Mesodermal cell (in vitro differentiated cells): ENCODE measurements around the gene PRDM16.

Source experiments
- H3K27ac ChIP-seq: 2 replicates; pipeline ENCODE4 v1.7.0; 2013; ENCODE audit warnings: mild to moderate bottlenecking, low read depth, low read length, moderate library complexity; ENCODE audit not compliant: severe bottlenecking
- H3K36me3 ChIP-seq: 2 replicates; pipeline ENCODE4 v1.7.1; 2013; ENCODE audit warnings: mild to moderate bottlenecking, low read length, moderate library complexity; ENCODE audit not compliant: control insufficient read depth, insufficient read depth
- H3K4me1 ChIP-seq: one replicate; pipeline ENCODE4 v1.7.1; 2013; ENCODE audit warnings: mild to moderate bottlenecking, low read length; ENCODE audit not compliant: insufficient read depth, control insufficient read depth, poor library complexity, severe bottlenecking
- H3K4me3 ChIP-seq: 2 replicates; pipeline ENCODE4 v1.7.0; 2013; ENCODE audit warnings: low read length, control low read depth, mild to moderate bottlenecking; ENCODE audit not compliant: insufficient read depth, poor library complexity, severe bottlenecking; ENCODE audit errors: extremely low read depth
- H3K9me3 ChIP-seq: 2 replicates; pipeline ENCODE4 v1.7.1; 2013; ENCODE audit warnings: mild to moderate bottlenecking, low read length, moderate library complexity; ENCODE audit not compliant: control insufficient read depth
- WGBS, 2 experiments: methylation state at CpG; one replicate each; pipeline ENCODE4 v1.1.5; 2013; ENCODE audit warnings: missing lambda C conversion rate in 2 of 2; ENCODE audit not compliant: insufficient coverage in 2 of 2; 5-methylcytosine and 5-hydroxymethylcytosine counted together

PRDM16 gene

GRCh38 chr1:3332662-3333061, 263.7 kb downstream of the PRDM16 start:
- no peaks in the 10 kb centered on the region for H3K9me3 ChIP-seq
- H3K4me1 ChIP-seq = peaks cover 25% of the 10 kb centered on the region
- H3K36me3 ChIP-seq = no peaks in the 10 kb centered on the region
- no peak overlapping the region for H3K4me3 ChIP-seq
- no peak overlapping the region for H3K27ac ChIP-seq
- 94 to 95% methylated on average over 9 to 10 of the region's 10 CpGs for WGBS, 2 experiments

DNA sequence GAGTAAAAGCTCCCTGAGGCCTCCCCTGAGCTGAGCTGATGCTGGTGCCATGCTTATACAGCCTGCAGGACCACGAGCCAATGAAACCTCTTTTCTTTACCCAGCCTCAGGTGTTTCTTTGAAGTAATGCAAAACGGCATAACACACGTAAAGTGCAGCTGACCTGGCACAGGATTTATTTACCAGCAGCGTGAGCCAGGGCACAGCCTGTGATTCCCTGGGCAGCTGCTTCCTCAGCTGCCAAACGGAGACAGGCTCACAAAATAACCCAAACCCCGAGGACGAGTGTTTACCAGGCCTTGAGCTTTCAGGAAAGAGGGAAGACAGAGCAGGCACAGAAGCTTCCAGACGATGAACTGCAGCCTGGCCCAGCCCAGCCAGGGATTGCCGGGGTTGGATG, 264.9 kb downstream of the PRDM16 start:
- H3K27ac ChIP-seq = no peak overlapping the region
- H3K4me3 ChIP-seq = no peak overlapping the region
- H3K9me3 ChIP-seq = no peaks in the 10 kb centered on the region
- H3K4me1 ChIP-seq = peaks cover 25% of the 10 kb centered on the region
- no peaks in the 10 kb centered on the region for H3K36me3 ChIP-seq
- 91% methylated on average over 8 to 9 of the region's 9 CpGs for WGBS, 2 experiments

DNA sequence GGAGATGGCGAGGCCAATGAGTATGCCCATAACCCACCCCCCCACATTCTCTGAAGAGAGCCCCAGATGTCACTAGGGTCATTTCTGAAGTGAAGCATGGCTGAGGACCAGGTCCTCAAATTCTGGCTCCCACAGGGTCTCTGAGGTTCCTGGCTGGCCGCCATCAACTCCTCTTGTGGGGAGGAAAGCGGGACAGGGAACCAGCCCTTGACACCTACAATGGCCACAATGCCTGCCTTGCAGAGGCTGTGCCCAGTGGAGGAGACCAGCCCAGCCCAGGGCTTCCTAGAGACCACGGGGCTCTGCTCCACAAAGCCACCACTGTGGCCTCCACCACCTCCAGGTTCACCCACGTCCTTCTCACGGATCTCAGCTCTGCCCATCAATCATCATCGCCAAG, 265.4 kb downstream of the PRDM16 start:
- Histone ChIP-seq H3K4me1 (peaks cover 25% of the 10 kb centered on the region), H3K9me3 (no peaks in the 10 kb centered on the region), H3K4me3 (no peak overlapping the region), H3K27ac (no peak overlapping the region), H3K36me3 (no peaks in the 10 kb centered on the region)
- WGBS, 2 experiments = 96 to 97% methylated on average over 4 to 5 of the region's 7 CpGs

GRCh38 chr1:3335754-3336640, 267.0 kb downstream of the PRDM16 start:
- Histone ChIP-seq H3K4me1 (peaks cover 15% of the 10 kb centered on the region), H3K27ac (no peak overlapping the region), H3K4me3 (no peak overlapping the region), H3K9me3 (no peaks in the 10 kb centered on the region), H3K36me3 (no peaks in the 10 kb centered on the region)
- WGBS, 2 experiments = 83 to 85% methylated on average over 14 to 15 of the region's 15 CpGs

DNA sequence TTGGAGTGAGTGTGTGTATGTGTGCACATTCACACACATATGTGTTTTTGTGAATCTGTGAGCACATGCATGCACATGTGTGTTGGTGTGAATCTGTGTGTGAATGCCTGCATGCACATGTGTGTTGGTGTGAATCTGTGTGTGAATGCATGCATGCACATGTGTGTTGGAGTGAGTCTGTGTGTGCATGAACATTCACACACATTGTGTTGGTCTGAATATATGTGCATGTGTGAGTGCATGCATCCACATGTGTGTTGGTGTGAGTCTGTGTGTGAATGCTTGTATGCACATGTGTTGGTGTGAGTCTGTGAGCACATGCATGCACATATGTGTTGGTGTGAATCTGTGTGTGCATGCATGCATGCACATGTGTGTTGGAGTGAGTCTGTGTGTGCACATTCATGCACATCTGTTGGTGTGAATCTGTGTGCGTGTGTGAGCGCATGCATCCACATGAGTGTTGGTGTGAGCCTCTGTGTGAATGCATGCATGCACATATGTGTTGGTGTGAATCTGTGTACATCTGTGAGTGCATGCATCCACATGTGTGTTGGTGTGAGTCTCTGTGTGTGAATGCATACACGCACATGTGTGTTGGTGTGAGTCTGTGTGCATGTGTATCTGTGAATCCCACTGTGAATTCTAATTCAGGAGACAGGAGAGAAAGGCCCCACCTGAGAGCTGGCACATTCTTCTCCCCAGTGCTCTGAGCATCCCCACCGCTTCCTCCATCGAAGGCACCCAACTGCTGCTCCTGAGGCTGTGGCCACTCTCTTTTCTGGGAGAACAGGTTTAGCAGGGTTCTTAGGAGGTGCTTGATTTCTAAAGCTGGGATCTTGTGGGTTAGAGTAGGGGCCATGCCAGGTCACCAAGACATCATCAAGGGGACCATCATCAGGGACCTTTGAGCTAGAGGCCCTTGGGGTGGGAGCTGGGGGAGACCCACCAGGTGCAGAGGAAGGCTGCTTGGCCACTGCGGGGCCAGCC, 267.9 kb downstream of the PRDM16 start:
- H3K36me3 ChIP-seq = no peaks in the 10 kb centered on the region
- H3K27ac ChIP-seq = no peak overlapping the region
- peaks cover 6% of the 10 kb centered on the region for H3K4me1 ChIP-seq
- H3K9me3 ChIP-seq = no peaks in the 10 kb centered on the region
- H3K4me3 ChIP-seq = no peak overlapping the region
- 82 to 100% methylated on average over 3 to 6 of the region's 6 CpGs for WGBS, 2 experiments

- 93 to 95% methylated on average over 17 of the region's 18 CpGs for WGBS, 2 experiments
- no peaks in the 10 kb centered on the region for H3K36me3 ChIP-seq
- H3K9me3 ChIP-seq = peaks cover 5% of the 10 kb centered on the region
- H3K4me1 ChIP-seq = peaks cover 5% of the 10 kb centered on the region
- H3K27ac ChIP-seq = no peak overlapping the region
- no peak overlapping the region for H3K4me3 ChIP-seq
These were observed 269.1 kb downstream of the PRDM16 start for GRCh38 chr1:3337798-3338724.

DNA sequence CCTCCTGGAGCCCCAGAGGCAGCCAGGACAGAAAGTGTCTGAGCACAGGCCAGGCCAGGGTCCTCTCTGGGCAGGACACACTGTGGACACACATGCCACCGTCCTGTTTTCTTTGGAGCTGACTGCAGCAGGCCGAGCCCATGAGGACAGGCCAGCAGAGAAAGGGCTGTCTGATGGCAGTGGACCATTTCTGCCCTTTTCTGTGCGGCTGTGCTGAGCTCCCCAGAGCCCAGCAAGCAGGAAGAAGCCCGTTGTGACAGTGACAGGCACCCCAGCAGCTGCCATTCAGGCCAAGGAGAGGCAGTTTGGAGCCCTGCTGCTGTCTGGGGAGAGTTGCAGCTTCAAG, 269.7 kb downstream of the PRDM16 start:
- Histone ChIP-seq H3K36me3 (no peaks in the 10 kb centered on the region), H3K4me3 (no peak overlapping the region), H3K27ac (no peak overlapping the region), H3K9me3 (peaks cover 5% of the 10 kb centered on the region), H3K4me1 (peaks cover 5% of the 10 kb centered on the region)
- 70 to 78% methylated on average over 4 of the region's 4 CpGs for WGBS, 2 experiments

DNA sequence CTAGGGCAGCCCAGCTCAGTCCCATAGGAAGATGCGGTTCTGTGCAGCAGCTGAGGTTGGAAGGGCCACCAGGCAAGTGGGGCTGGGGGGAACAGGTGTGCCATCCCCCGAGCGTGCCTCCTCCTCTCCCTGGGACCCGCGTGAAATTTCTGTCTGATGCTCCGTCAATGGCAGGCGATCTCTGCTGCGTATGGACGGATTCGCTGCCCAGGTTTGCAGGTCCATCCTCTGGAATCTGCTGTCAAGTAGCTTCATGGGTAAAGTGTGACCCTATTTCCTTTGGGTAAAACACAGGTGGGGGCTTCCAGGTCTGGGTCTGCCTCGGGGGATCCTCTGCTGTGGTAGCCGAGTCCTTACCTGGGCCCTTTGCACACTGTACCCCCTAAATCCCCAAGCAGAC, 270.9 kb downstream of the PRDM16 start:
- 88 to 90% methylated on average over 9 to 10 of the region's 12 CpGs for WGBS, 2 experiments
- peaks cover 5% of the 10 kb centered on the region for H3K4me1 ChIP-seq
- no peak overlapping the region for H3K4me3 ChIP-seq
- H3K9me3 ChIP-seq = peaks cover 14% of the 10 kb centered on the region
- no peak overlapping the region for H3K27ac ChIP-seq
- no peaks in the 10 kb centered on the region for H3K36me3 ChIP-seq

DNA sequence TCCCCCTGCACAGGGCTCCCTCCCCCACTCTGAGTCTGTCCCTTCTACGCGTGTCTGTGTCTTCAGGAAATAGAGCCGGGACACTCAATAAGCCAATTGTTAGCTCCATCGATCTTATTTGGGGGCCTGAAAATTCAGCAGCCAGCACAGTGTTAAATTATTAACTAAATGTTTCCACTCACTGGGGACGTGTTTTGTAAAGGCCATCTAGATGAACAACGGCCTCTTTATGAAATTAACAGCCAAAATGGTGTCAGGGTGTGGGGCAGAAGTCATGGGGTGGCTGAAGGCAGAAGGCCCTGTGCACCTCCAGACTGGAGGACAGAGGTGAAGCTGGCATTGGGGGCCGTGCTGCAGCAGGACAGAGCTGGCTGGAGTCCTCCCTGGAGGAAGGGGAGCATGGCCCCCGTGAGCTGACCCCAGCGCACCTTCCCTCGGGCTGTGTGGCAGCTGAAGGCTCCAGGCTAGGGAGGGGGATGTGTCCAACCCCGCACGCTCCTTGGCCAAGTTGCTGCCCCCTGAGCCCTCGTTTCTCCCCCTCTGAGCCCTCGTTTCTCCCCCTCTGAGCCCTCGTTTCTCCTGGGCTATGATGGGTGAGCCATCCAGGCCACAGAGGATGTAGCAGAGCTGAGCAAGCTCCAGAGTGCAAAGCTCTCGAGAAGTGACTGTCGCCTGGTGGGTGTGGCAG, 271.7 kb downstream of the PRDM16 start:
- H3K9me3 ChIP-seq = peaks cover 14% of the 10 kb centered on the region
- no peak overlapping the region for H3K4me3 ChIP-seq
- peaks cover 2% of the 10 kb centered on the region for H3K4me1 ChIP-seq
- WGBS, 2 experiments = 89 to 90% methylated on average over 7 to 10 of the region's 17 CpGs
- no peak overlapping the region for H3K27ac ChIP-seq
- no peaks in the 10 kb centered on the region for H3K36me3 ChIP-seq
